Suppressor macrophage (primary cell): ENCODE results near the gene SHC4.

Source experiments
- DNase-seq, 4 experiments: peaks; one replicate each; pipeline ENCODE4 v3.0.0-alpha.2; 2020 to 2022

The SHC4 gene

GRCh38 chr15:48966595-48967301, 3.0 kb upstream of the SHC4 start:
- no peak for DNase-seq

- DNase-seq = peak in 1 of 4 experiments; percentile 3
Measured at GRCh38 chr15:48965972-48966371, 2.3 kb upstream of the SHC4 start.

DNA sequence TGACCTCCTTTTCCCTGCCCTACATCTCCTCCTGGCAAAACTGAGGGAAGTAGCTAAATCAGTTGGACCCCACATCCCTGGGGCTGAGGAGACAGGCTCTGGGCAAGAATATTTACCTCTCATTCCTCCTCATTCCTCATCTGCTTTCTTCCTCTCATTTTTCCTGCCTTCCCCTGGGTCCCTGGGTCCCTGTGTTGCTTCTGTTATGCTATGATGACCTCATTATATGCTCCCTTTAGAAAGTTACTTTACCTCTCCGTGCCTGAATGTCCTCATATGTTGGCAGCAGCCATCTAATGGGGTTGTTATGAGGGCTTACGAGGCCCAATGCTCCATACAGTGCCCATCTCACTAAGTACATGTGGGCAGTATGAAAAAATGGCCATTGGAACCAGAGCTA, 1.2 kb upstream of the SHC4 start:
- no peak for DNase-seq

- peak in 3 of 4 experiments; percentile 6 to 13 (median 10) for DNase-seq
Measured at GRCh38 chr15:48962662-48963523, 826 bp downstream of the SHC4 start.

DNA sequence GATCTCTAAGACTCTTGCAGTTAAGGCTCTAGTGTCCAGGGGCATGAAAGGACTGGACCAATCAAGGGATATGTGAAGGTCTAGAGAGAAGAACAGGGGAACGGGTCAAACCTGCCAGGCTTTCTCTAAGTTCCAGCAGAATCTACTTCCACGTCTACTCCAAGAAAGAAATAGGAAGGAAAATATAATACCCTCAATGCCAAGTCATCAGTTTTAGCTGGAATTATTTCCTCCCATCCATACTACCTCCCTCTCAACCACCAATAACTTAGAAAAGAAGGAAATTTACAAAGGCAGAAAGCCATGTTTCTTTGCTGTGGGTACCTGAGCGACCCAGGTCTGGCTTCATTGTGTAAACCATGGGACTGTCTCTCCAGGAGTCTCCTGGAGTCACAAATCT, 7.8 kb downstream of the SHC4 start:
- DNase-seq = no peak

GRCh38 chr15:48955370-48955769, 8.3 kb downstream of the SHC4 start:
- DNase-seq = no peak

GRCh38 chr15:48954538-48954937, 9.2 kb downstream of the SHC4 start:
- no peak for DNase-seq

GRCh38 chr15:48946840-48947187, 16.9 kb downstream of the SHC4 start:
- no peak for DNase-seq

GRCh38 chr15:48946074-48946839, 17.5 kb downstream of the SHC4 start:
- DNase-seq = peak; percentile 9 to 49 (median 42)

DNA sequence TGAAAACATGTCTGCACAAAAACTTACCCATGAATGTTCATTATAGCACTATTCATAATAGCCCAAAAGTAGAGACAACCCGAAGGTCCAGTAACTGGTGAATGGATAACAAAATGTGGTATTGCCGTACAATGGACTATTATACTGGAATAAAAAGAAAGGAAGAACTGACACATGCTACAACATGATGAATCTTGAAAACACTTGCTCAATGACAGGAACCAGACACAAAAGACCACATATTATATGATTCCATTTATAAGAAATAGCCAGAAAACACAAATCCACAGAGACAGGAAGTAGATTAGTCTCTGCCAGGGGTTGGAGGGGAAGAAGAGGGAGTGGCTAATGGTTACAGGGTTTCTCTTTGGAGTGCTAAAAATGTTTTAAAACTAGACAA, 18.3 kb downstream of the SHC4 start:
- no peak for DNase-seq

DNA sequence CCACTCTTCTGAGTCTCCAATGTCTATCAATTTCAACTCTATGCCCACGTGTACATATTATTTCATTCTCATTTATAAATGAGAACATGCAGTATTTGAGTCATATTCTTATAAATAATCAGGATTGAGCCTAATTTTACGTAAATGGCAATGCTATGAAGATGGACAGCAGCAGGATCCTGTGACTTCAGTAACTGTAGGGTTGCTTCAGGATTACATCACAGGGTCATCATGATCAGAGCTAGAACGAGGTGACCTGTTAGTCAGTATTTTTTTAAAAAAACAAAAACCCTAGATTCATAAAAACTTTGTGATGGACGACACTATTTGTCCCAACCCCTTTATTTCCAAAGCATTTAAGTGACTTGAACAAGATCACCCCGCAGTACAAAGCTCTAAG, 21.8 kb downstream of the SHC4 start:
- DNase-seq = no peak

GRCh38 chr15:48940508-48940907, 23.2 kb downstream of the SHC4 start:
- DNase-seq = no peak

DNA sequence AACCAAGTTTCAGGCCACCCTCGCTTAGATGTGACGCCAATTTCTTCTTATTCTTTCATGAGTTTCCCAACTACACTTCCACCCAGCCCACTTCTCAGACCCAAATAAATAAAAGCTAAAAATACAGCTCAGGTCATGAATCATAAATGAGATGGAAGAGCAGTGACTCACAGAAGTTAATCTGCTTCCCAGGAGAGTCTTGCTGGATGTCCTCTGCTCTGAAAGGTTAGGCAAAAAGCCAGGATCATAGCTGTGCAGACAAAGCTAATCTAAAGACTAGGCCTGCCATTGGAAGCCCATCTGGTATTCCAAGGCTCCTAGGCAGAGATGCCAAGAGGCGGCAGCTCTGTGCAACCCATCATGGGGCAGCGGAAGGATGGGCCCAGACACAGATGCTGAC, 24.1 kb downstream of the SHC4 start:
- DNase-seq = no peak

- DNase-seq = no peak
Measured at GRCh38 chr15:48937886-48938285, 25.8 kb downstream of the SHC4 start.

DNA sequence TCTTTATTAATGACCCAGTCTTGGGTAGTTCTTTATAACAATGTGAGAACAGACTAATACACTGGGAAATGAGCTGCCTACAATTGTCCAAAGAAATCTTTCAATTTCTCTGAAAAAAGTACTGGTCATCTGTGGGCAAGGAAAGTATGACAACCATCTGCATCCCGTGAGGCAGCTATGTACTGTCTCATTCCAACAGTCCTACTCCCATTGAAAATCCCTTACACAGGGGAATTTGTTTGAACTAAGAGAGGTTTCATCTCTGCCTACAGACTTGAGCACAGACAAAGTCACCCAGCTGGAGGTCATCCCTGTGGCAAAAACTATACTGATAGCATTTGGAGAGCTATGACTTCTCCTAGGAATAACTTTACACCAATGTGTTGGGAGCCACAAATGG, 27.1 kb downstream of the SHC4 start:
- DNase-seq = no peak

GRCh38 chr15:48935236-48935635, 28.5 kb downstream of the SHC4 start:
- no peak for DNase-seq

GRCh38 chr15:48930735-48931134, 33.0 kb downstream of the SHC4 start:
- no peak for DNase-seq

- no peak for DNase-seq
Measured at GRCh38 chr15:48929661-48930060, 34.1 kb downstream of the SHC4 start.

DNA sequence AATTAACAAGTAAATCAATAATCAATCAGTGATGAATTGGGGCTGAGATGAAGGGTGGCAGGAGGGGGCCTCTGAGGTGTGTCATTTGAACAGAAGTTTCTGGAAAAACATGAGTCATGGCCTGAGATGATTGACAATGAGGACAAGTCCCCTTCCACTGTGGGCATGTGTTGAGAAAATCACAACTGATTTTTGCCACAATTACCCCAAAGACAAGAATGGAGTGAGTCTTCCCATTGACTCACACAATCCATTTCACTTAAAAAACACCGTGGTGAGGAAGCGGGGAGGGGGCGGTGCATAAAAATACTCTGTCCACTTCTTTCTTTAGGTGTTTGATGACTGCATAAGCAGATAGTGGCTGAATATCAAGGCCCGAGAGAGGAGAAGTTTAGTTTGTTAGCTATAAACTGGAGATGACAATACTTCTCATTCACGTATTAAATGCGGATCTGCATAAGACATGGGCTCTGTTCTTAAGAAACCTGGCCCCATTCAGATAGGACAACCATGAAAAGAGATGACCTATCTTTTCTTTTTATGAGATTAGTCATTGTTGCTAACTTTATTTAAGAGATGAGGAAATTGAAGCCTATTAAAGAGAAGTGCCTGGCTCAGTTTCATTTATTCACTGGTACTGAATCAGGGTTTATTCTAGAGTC, 34.7 kb downstream of the SHC4 start:
- no peak for DNase-seq

GRCh38 chr15:48925714-48926223, 38.0 kb downstream of the SHC4 start:
- peak in 3 of 4 experiments; percentile 5 to 44 (median 11) for DNase-seq

DNA sequence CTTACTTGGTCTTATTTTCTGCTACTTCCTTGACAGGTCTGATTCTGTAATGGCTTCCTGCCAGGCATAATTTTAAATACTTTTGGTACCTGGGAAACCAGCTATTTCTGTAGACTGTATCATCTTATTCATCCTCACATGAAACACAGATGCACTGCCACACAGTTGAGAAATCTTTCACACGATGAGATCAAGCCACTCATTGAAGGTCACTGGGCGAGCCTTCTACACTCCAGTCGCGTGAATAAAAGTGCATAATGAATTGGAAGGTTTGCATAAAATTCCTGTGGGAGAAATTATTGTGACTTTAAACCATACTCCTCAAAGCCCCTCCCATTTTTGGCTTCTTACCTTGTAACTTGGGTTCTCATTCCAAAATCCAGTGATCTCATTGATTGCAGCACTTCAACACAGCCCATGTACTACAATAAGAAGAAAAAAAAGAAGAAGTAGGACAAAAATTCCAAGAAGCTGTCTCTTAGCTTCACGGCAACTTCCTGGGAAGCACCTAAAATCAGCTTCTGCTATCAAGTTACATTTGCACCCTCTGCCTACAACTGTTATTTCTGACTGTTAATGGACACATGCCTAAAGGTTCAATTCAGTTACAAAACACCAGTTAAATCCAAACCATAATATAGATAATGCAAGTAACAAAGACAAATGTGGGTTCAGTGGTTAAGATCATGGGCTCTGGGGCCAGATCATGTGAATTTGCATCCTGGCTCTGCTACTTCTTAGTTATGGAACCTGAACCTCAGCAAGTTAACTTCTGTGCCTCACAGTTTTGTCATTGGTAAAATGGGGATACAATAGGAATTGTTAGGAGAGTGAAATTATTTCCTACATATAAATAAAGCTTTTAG, 39.0 kb downstream of the SHC4 start:
- DNase-seq = peak in 1 of 4 experiments; percentile 13

DNA sequence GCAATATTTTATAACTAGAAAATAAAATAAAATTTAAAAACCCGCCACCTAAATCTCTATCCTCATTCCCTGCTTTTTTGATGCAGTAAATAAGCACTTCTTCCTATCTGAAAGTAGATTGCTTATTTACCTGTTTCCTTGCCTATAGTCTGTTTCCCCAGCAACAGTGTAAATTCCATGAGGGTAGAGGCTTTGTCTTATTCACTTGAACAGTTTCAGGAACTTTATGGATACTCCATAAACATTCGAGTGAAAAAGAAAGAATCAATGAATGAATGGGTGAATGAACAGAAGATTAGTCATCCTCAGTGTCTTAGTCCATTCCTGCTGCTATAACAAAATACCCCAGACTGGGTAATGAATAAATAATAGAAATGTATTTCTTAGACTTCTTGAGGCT, 41.7 kb downstream of the SHC4 start:
- DNase-seq = no peak
